ENCODE results near the gene ZDHHC24.
A peak's percentile ranks its signal among the peaks of the same experiment; 100 is the strongest.
"Not testable (repeated sequence)": the region's sequence is repeated elsewhere in the genome, so short reads cannot be mapped to it uniquely, and the experiment has no call there.

The ZDHHC24 gene

GRCh38 chr11:66589996-66590675 is 44.3 kb upstream of the ZDHHC24 start:
- DNase-seq (ENCODE audit: extremely low read depth, low read depth), result no peak
- TF ChIP-seq CTCF (IDR thresholded peaks at IDR 0.05; ENCODE audit: low read depth, low read length), result no peak

DNA sequence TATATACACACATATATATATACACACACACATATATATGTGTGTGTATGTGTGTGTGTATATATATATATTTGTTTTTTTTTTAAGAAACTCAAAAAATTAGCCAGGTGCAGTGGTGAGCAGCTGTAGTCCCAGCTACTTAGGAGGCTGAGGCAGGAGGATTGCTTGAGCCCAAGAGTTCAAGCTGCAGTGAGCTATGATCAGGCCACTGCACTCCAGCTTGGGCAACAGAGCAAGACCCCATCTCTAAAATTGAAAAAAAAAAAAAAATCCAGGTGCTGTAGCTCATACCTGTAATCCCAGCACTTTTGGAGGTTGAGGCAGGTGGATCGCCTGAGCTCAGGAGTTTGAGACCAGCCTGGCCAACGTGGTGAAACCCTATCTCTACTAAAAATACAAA is 43.5 kb upstream of the ZDHHC24 start:
- DNase-seq (ENCODE audit: extremely low read depth, low read depth), result not testable (repeated sequence)

DNA sequence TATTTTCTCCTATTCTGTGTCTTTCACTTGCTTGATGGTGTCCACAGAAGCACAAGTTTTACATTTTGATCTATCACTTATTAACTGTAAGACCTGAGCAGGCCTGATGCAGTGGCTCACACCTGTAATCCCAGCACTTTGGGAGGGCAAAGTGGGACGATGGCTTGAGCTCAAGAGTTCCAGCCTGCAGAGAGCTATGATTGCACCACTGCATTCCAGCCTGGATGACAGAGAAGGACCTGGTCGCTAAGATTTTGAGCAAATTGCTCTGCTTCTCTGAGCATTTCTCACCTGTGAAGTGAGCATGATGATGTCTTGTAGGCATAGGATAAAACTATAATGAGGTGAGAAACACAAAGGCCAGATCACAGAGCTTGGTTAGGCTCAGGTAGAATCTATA is 40.3 kb upstream of the ZDHHC24 start:
- TF ChIP-seq CTCF (IDR thresholded peaks at IDR 0.05; ENCODE audit: low read depth, low read length), result no peak
- DNase-seq (ENCODE audit: extremely low read depth, low read depth), result no peak

GRCh38 chr11:66585447-66585846 is 39.6 kb upstream of the ZDHHC24 start:
- DNase-seq (ENCODE audit: extremely low read depth, low read depth), result not testable (repeated sequence)

- not testable (repeated sequence) for DNase-seq (ENCODE audit: extremely low read depth, low read depth)
Observed at GRCh38 chr11:66582565-66583147, 36.8 kb upstream of the ZDHHC24 start.

DNA sequence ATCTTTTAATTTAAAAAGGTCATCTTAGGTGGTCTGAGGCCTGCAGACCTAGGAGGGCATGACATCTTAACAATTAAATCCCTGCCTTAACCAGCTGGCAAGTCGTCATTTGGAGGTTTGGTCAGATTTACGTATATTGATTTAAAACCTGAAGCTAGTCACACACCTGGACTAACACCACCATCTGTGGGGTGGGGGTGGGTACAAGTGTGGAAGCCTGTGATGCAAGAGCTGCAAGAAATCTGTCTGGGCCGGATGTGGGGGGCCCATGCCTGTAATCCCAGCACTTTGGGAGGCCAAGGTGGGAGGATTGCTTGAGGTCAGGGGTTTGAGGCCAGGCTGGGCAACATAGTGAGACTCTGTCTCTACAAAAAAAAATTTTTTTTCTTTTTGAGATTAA is 35.4 kb upstream of the ZDHHC24 start:
- no peak for DNase-seq (ENCODE audit: extremely low read depth, low read depth)

DNA sequence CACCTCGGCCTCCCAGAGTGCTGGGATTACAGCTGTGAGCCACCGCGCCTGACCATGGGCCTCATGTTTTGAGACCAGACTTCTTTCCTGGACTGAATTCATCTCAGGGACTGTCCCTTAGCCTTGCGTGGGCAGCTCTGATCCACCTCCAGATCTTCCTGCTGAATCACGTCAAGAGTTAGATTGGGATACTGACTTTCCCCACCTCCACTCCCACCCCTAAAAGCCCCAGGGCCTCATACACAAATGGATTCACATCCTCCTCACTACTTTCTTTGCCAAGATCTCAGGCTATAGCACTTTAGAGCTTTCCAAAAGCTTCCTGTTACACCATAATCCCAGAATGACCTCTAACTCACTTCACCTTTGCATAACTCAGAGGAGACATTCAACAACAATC is 35.0 kb upstream of the ZDHHC24 start:
- no peak for DNase-seq (ENCODE audit: extremely low read depth, low read depth)
- no peak for TF ChIP-seq CTCF (IDR thresholded peaks at IDR 0.05; ENCODE audit: low read depth, low read length)

More for the DNA sequence above, 35.4 kb upstream of the ZDHHC24 start:
- no peak for TF ChIP-seq CTCF (IDR thresholded peaks at IDR 0.05; ENCODE audit: low read depth, low read length)

DNA sequence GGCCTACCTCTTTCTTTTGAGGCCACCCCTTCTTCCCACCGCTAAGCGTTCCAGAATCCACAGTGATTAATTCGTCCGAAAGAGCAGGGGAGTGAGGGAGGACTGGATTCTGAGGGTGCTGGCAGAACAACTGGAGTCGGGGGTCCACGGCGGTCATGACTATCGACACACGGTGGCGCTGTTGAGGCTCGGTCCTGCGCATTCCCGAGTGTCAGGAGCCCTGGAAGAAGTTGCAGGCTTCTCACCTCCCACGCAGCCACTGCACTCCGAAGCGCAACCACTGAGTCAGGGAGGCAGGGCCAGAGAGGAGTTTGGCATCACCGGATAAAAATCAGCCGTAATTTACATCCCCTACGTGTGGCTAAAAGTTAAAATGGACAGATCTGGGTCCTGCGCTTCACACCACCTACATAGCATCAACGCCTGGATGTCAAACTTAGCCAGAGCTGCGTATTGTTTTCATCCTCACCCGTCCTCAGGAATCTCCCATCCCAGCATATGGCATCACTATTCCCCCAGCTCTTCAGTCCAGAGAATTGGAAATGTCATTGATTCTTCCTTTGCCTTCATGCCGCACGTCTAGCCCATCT is 33.3 kb upstream of the ZDHHC24 start:
- TF ChIP-seq CTCF (IDR thresholded peaks at IDR 0.05; ENCODE audit: low read depth, low read length), result peak; percentile 82
- DNase-seq (ENCODE audit: extremely low read depth, low read depth), result peak; percentile 36

GRCh38 chr11:66570850-66571180 is 25.0 kb upstream of the ZDHHC24 start:
- no peak for DNase-seq (ENCODE audit: extremely low read depth, low read depth)
- TF ChIP-seq CTCF (IDR thresholded peaks at IDR 0.05; ENCODE audit: low read depth, low read length), result no peak
